Esophagus squamous epithelium (tissue), 4 donors: ENCODE data around the gene CACNA2D2.

Experiments
- CTCF ChIP-seq, 6 experiments: fragments of 450-650 bp in 4 of 6; fragments of 200-600 bp in 2 of 6; sonication (generic) in 2 of 6; IDR thresholded peaks; one replicate each; pipeline ENCODE4 v1.5.1; 2016 to 2019; ENCODE audit warnings: antibody characterized with exemption in 6 of 6, mild to moderate bottlenecking in 4 of 6, moderate library complexity in 4 of 6
- POLR2A ChIP-seq, 4 donors: fragments of 450-650 bp; IDR thresholded peaks; one replicate each; pipeline ENCODE4 v1.6.1; 2017; ENCODE audit warnings: antibody characterized with exemption in 4 of 4, mild to moderate bottlenecking in 4 of 4, moderate library complexity in 3 of 4

GRCh38 chr3:50355829-50356552 is 147.4 kb downstream of the CACNA2D2 start:
- TF ChIP-seq POLR2A (IDR thresholded peaks at IDR 0.05) (no peak), CTCF (IDR thresholded peaks at IDR 0.05) (no peak)
